GM19239 (cell line): Measurements from ENCODE around the gene KLHL34.

ENCODE experiments used
- DNase-seq: peaks from one replicate; pipeline ENCODE4 v3.0.0; 2011; ENCODE audit warnings: low spot score; ENCODE audit not compliant: insufficient read length
- FAIRE-seq: peaks from 2 replicates; lab custom pipeline; 2011; peaks lifted over from hg19 to GRCh38; lab: Jason Lieb, UNC

The KLHL34 gene

GRCh38 chrX:21658152-21658737, at the start of gene KLHL34:
Gene KLHL34 (minus strand): TSS chrX:21658330. CDS start chrX:21657788, 542 bp downstream.
- FAIRE-seq = no peak
- DNase-seq = no peak

DNA sequence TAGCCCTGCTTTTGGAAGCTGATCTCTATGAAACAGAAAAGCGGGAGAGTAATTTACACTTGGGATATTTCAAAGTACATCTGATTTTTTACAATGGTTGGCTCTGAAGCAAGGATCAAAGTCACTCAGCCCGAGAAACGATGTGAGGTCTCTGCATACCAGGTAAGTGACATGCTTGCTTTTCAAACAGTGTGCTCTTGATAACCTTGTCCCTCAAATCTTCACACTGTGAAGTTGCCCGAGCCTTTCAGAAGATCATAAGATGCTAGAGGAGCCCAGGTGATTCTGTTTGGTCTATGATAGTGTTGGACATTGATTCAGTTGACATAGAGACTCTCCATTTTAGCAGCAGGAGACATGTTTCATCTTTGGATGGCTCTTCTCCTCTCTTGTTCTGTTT, 47.1 kb upstream of the KLHL34 start:
- no peak for DNase-seq
- FAIRE-seq = no peak

GRCh38 chrX:21702725-21703124, 44.6 kb upstream of the KLHL34 start:
- FAIRE-seq = no peak
- no peak for DNase-seq

DNA sequence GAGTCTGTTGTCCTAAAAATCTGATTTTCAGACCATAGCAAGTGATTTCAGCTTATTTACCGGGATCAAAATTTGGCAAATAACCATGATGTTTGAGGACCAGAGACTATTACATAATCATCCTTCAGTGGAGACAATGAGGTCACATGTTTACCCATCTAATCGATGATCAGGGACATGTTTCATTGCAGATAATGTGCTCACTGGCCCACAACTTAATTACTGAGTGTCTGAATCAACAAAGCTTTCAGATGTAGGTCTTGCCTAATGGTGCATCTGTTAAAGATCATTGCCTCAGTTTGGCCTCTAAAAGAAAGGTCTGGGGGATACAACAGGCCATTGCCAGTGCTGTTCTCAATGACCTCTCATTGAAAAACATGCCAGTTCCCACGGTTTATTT, 42.8 kb upstream of the KLHL34 start:
- FAIRE-seq = no peak

DNA sequence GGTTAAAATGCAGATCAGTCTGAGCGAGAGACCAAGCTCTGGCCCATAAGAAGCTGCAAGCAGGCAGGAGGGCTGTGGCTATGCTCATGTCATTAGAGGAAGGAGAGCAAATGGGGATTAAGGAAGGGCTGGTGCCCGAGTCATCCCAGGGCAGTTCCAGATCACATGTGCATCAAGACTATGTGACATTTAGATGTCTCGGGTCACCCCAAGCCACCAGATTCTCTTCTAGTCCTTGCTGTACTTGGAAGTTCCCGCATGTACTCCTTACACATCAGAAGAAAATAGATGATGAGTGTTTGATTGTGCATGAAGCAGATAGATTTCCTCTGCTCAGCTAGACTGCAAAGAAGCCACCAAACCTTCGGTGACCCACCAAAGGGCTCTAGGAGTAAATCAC, 42.1 kb upstream of the KLHL34 start:
- DNase-seq = no peak
- FAIRE-seq = no peak

More for the DNA sequence above, 42.8 kb upstream of the KLHL34 start:
- DNase-seq = no peak

DNA sequence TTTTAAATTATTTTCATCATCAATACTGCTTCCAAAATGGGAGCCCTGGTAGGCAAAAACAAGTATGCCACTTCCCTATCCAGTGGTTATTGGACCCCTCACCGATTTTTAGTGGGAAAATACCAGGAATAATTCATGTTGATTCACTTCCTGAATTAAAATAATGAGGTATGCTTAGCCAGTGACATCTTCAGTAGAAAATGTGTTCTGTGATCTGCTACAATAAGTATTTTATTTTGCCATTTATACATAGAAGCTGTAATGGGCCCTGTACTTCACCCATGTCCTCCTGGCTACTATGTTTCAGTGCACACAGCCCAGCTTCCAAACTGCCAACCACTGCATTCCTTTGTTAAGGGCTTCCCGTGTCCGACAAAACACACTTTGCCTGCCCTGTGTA, 41.0 kb upstream of the KLHL34 start:
- DNase-seq (no peak), FAIRE-seq (no peak)

DNA sequence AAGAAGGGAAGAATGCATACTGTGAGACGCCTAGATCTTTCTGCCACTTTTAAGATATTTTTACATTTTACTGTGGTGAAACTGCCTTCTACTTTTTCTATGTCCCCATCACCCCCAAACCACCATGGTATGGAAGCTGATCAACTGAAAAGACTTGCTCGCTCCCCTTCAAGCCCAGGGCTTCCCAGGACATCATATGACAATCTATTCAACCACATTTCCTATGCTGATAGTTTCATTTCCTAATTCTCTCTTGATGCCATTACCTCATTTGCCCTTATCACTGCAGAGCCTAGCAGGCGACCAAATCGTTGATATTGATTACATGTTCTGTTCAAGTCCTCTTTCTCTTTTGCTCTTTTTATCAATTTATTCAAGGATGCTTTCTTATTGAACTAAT, 40.1 kb upstream of the KLHL34 start:
- FAIRE-seq (no peak), DNase-seq (no peak)

- FAIRE-seq (no peak), DNase-seq (no peak)
Measured at GRCh38 chrX:21691512-21692018, 33.4 kb upstream of the KLHL34 start.

DNA sequence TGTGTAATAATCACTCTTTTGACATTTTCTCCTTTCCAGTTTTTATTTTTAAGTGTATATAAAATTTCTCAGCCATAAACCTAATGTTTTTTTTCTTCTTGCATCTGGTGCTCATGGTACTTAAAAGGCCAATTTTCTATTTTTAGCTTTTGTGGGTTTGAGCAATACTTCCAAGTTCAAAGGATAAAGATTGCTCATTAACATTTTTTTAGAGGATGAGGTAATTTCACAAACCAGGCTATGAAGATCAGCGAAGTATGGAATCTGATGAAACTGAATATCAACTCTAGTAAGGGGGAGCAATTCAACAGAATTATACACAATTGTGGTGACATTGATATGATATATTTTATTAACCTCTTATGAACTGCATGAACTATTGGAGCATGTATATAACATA, 25.8 kb upstream of the KLHL34 start:
- FAIRE-seq (no peak), DNase-seq (no peak)

DNA sequence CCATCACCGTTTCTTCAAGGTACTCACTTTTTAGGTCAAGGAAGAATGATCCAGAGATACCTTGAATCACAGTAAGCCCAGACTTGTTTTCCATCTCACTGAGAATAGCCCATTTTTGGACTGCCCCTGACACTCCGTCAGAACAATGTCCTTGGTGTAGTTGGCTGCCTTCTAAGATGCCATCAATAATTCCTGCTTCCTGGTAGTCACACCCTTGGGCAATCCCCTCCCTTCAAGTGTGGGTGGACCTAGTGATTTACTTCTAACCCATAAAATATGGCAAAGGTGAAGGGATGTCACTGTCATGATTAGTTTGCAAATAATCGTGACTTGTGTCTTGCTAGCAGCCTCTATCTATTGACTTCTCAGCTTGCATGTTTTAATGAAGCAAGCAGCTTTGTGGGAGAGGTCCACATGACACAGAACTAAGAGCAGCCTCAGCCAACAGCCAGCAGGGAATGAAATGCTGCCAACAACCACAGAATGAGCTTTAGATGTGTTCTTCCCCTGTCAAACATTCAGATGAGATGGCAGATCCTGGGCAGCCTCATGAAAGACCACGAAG, 20.0 kb upstream of the KLHL34 start:
- DNase-seq = no peak
- FAIRE-seq = no peak

- FAIRE-seq = no peak
- no peak for DNase-seq
Measured at GRCh38 chrX:21675931-21676330, 17.8 kb upstream of the KLHL34 start.

DNA sequence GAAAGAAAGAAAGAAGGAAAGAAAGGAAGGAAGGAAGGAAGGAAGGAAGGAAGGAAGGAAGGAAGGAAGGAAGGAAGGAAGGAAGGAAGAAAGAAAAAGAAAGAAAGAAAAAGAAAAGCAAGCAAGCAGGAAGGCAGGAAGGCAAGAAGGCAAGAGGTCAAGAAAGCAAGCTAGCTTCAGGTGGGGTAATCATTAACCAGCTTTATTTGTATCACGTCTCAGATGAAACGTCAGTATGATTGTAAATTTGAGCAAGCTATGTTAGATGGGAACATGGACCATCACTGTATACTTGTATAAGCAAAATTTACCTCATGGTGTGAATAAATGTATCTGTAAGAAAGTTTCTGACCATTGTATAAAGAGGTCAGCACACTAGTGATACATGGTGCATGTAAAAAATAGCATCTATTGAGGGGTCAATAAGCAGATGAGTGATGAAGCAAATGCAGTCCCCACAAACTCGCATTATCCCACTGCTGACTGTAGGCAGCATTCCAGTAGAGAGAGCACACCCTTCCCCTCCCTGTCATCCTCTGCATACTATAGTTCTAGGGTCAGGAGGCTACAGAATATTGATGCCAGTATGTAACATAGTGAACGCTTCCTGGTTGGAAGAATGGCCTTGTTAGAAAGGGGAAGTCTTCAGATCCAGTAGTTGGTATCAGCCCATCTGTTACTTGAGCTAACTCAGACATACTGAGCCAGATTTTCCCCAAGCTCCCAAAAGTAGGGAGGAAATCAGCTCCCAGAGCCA, 16.5 kb upstream of the KLHL34 start:
- FAIRE-seq (peak; percentile 57), DNase-seq (no peak)

GRCh38 chrX:21666679-21667078, 8.5 kb upstream of the KLHL34 start:
- FAIRE-seq = no peak
- no peak for DNase-seq

DNA sequence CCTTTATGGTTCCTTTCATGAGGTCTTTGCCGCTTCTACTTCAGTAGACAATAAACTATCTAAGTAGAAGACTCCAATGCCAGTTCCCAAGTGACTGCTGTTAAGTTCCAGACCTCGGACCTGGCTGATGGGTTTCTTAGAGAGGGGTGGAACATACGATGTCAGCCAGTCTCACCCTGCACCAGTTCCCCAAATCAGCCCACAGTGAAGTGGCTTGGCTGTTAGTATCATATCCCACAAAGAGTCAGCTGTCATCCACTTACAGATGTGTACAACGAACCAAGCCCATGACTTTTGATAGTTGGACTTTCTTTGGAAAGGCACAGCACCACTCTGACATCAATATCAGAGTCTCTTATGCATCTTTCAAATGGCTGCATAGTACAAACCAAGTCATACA, 8.1 kb upstream of the KLHL34 start:
- no peak for FAIRE-seq
- no peak for DNase-seq

- FAIRE-seq (no peak), DNase-seq (no peak)
Measured at GRCh38 chrX:21662761-21663160, 4.6 kb upstream of the KLHL34 start.

DNA sequence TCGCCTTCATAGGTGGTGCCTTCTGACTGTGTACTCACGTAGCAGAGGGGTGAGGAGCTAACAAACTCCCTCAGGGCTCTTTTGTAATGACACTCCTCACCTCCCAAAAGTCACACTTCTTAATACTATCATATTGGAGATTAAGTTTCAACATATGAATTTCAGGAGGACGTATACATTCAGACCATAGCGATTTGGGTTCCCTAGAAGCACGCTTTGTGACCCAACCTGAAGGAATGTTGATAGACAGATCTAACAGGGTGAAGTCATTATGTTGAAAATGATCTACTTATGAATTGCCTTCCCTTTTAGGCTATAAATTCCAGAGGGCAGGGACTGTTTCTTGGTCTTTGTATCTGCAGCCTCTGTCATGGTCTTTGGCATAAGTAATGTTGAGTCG, 3.2 kb upstream of the KLHL34 start:
- DNase-seq = no peak
- FAIRE-seq = no peak

- DNase-seq (no peak), FAIRE-seq (no peak)
Measured at GRCh38 chrX:21660156-21660555, 2.0 kb upstream of the KLHL34 start.

GRCh38 chrX:21659320-21659719, 1.2 kb upstream of the KLHL34 start:
- DNase-seq (no peak), FAIRE-seq (no peak)

DNA sequence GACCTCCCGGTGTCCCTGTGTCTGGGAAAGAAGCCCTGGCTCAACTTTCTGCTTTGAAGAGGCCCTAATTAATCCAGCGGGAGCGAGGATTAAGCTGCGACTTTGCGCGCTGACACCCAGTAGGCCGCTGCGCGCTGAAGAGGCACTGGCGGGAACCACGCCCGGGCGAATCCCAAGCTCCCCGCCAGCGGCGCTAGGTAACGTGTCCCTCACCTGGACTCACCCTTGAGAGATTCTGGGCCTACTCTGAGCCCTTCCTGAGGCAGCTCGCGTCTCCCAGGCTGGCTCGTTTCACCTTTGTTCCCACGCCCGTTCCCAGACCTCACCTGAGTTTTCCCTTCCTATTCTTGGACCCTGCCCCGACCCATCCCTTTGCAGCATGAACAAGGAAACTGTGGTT, 616 bp upstream of the KLHL34 start:
- FAIRE-seq (no peak), DNase-seq (no peak)

- DNase-seq (no peak), FAIRE-seq (no peak)
Measured at GRCh38 chrX:21657318-21658151, 595 bp downstream of the KLHL34 start.
